IPS DF 4.7 (cell line): ENCODE measurements around the gene CHD3.

ENCODE experiments used
- DNase-seq: peaks from one replicate; pipeline ENCODE4 v3.0.0-alpha.2; 2013; ENCODE audit warnings: low spot score; ENCODE audit errors: extremely low read depth

The CHD3 gene

GRCh38 chr17:7894226-7894625 lies 5.6 kb downstream of the CHD3 start:
- no peak for DNase-seq

- DNase-seq, result no peak
Measured at GRCh38 chr17:7894866-7895265, 6.3 kb downstream of the CHD3 start.

GRCh38 chr17:7897090-7897489 lies 8.5 kb downstream of the CHD3 start:
- DNase-seq, result no peak

- no peak for DNase-seq
Measured at GRCh38 chr17:7897773-7898172, 9.2 kb downstream of the CHD3 start.

GRCh38 chr17:7903154-7904103 lies 14.8 kb downstream of the CHD3 start:
- no peak for DNase-seq

GRCh38 chr17:7909089-7909488 lies 20.5 kb downstream of the CHD3 start:
- DNase-seq, result no peak

- no peak for DNase-seq
Measured at GRCh38 chr17:7910281-7910680, 21.7 kb downstream of the CHD3 start.

GRCh38 chr17:7910711-7911110 lies 22.1 kb downstream of the CHD3 start:
- no peak for DNase-seq

GRCh38 chr17:7911116-7911515 lies 22.5 kb downstream of the CHD3 start:
- no peak for DNase-seq

- no peak for DNase-seq
Measured at GRCh38 chr17:7912927-7913524, 24.4 kb downstream of the CHD3 start.

- DNase-seq, result no peak
Measured at GRCh38 chr17:7915179-7915610, 26.6 kb downstream of the CHD3 start.

GRCh38 chr17:7915611-7916384 lies 27.2 kb downstream of the CHD3 start, which contains the start of gene RNF227:
TSS of gene RNF227 (minus strand) at chr17:7916289. CDS start at chr17:7916195, 94 bp downstream.
- DNase-seq, result no peak

GRCh38 chr17:7916385-7916682 lies 27.7 kb downstream of the CHD3 start:
- DNase-seq, result no peak

- DNase-seq, result no peak
Measured at GRCh38 chr17:7916808-7917207, 28.2 kb downstream of the CHD3 start.

- DNase-seq, result no peak
Measured at GRCh38 chr17:7922269-7922844, 33.8 kb downstream of the CHD3 start.

- DNase-seq, result no peak
Measured at GRCh38 chr17:7922845-7923628, 34.4 kb downstream of the CHD3 start.

GRCh38 chr17:7927596-7927995 lies 39.0 kb downstream of the CHD3 start:
- DNase-seq, result no peak

GRCh38 chr17:7929158-7930023 lies 40.8 kb downstream of the CHD3 start, which contains the start of gene KCNAB3:
TSS of gene KCNAB3 (minus strand) at chr17:7929856. CDS start at chr17:7929435, 421 bp downstream.
- DNase-seq, result no peak

GRCh38 chr17:7930841-7931631 lies 42.4 kb downstream of the CHD3 start:
- DNase-seq, result no peak
